Measurements from ENCODE around the gene NFATC4.

DNA sequence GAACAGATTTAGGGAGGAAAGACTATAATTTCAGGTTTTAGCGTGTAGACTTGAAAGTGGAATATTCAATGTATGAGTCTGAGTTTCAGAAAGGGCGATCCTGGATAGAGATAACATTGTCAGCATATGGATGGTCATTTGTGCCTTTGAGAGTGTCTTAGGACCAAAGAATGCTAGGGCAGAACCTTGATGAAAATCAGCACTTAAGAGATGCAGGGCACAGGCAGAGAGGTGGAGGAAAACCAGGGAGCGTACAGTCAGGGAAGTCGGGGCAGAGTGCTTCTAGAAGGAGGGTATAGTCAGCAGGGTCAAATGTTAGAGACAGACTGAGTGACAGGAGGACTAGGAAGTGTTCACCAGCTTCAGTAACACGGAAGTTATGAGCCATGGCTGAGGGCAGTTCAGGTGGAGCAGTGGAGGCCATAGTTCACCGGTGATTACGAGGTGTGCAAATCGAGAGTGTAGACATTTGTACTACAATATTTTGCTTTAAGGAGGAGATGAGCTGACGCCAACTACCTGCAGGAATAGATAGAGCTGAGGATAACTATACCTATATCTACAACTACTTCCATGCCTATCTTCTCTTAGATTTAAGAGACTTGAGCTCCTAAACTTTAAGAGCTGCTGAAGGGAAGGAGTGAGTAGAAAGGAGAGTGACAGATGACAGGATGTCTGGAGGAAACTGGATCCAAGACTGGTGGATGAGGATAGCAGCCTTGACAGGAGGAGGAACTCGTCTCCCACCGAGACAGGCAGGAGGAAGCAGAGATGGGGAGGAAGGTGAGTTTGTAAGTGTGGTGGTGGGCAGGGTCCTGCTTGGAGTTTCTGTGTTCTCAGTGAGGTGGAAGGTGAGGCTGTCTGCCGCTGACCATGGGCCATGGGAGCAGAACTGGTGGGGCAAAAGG is 55.0 kb downstream of the NFATC4 start:
- TF ChIP-seq, protein P1, sequence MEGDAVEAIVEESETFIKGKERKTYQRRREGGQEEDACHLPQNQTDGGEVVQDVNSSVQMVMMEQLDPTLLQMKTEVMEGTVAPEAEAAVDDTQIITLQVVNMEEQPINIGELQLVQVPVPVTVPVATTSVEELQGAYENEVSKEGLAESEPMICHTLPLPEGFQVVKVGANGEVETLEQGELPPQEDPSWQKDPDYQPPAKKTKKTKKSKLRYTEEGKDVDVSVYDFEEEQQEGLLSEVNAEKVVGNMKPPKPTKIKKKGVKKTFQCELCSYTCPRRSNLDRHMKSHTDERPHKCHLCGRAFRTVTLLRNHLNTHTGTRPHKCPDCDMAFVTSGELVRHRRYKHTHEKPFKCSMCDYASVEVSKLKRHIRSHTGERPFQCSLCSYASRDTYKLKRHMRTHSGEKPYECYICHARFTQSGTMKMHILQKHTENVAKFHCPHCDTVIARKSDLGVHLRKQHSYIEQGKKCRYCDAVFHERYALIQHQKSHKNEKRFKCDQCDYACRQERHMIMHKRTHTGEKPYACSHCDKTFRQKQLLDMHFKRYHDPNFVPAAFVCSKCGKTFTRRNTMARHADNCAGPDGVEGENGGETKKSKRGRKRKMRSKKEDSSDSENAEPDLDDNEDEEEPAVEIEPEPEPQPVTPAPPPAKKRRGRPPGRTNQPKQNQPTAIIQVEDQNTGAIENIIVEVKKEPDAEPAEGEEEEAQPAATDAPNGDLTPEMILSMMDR (IDR thresholded peaks at IDR 0.05) = no peak
- TF ChIP-seq POLR2A (IDR thresholded peaks at IDR 0.05) = no peak

Measured in testis (tissue), 2 donors.